Activated CD8-positive, alpha-beta memory T cell treated with anti-CD3 and anti-CD28 coated beads, Interleukin-2, amount 50 U/mL, for 24 hours (primary cell): ENCODE data around the gene DDIAS.
"Not testable (repeated sequence)": the region's sequence is repeated elsewhere in the genome, so short reads cannot be mapped to it uniquely, and the experiment has no call there.

Experiments used
- DNase-seq: peaks from one replicate; pipeline ENCODE4 v3.0.0-alpha.2; 2020; ENCODE audit errors: extremely low read depth

The DDIAS gene

GRCh38 chr11:82970507-82971083 lies 69.1 kb downstream of the DDIAS start:
- not testable (repeated sequence) for DNase-seq

- not testable (repeated sequence) for DNase-seq
Measured at GRCh38 chr11:82971519-82971946, 70.0 kb downstream of the DDIAS start.

GRCh38 chr11:82972103-82972502 lies 70.6 kb downstream of the DDIAS start:
- DNase-seq = no peak

GRCh38 chr11:82974135-82974534 lies 72.6 kb downstream of the DDIAS start:
- no peak for DNase-seq

- no peak for DNase-seq
Measured at GRCh38 chr11:82974851-82975250, 73.3 kb downstream of the DDIAS start.

- DNase-seq = no peak
Measured at GRCh38 chr11:82975882-82976281, 74.3 kb downstream of the DDIAS start.

GRCh38 chr11:82976786-82977185 lies 75.2 kb downstream of the DDIAS start:
- DNase-seq = no peak

- DNase-seq = no peak
Measured at GRCh38 chr11:82978422-82979099, 77.0 kb downstream of the DDIAS start.

GRCh38 chr11:82979824-82980223 lies 78.3 kb downstream of the DDIAS start:
- no peak for DNase-seq

- DNase-seq = no peak
Measured at GRCh38 chr11:82980292-82980691, 78.8 kb downstream of the DDIAS start.

GRCh38 chr11:82980947-82981346 lies 79.4 kb downstream of the DDIAS start:
- DNase-seq = no peak

GRCh38 chr11:82981852-82982251 lies 80.3 kb downstream of the DDIAS start:
- DNase-seq = no peak
